ENCODE data around the gene PTPN2. TPM values are rescaled to one million over a fixed set of nuclear protein-coding genes. Genes with fewer than 3 reads are reported as not detected.

Gene PTPN2
- polyA plus RNA-seq, 2 of the 4 experiments (the other 2 are of a cell fraction): 23.0 to 32.4 TPM

Small RNA genes within 50 kb of the gene (small RNA-seq; reads per million reads assigned to genes)
- 0 reads per million in 6 experiments for gene RF00019

Other genes with a start within 250 kb of the PTPN2 start
- 23.2 and 29.4 TPM in 2 replicates for gene SPIRE1, start 226.1 kb downstream of the PTPN2 start, polyA plus RNA-seq (2011; rRNA removed)
- 8.3 to 9.1 TPM (median 8.9 TPM) in 3 replicates for gene SPIRE1, start 226.1 kb downstream of the PTPN2 start, polyA plus RNA-seq (2017; fragmentation: RNase III; extraction: RNeasy Plus Mini Kit Qiagen cat#74134 plus additional on column Dnase treatment)
- gene CEP76, start 181.5 kb downstream of the PTPN2 start, polyA plus RNA-seq (2011; rRNA removed): 12.4 and 13.1 TPM in 2 replicates
- 7.8 to 7.9 TPM (median 7.9 TPM) in 3 replicates for gene CEP76, start 181.5 kb downstream of the PTPN2 start, polyA plus RNA-seq (2017; fragmentation: RNase III; extraction: RNeasy Plus Mini Kit Qiagen cat#74134 plus additional on column Dnase treatment)
- gene PSMG2, start 181.2 kb downstream of the PTPN2 start, polyA plus RNA-seq (2011; rRNA removed): 69.2 and 76.8 TPM in 2 replicates
- 75.3 to 76.5 TPM (median 75.7 TPM) in 3 replicates for gene PSMG2, start 181.2 kb downstream of the PTPN2 start, polyA plus RNA-seq (2017; fragmentation: RNase III; extraction: RNeasy Plus Mini Kit Qiagen cat#74134 plus additional on column Dnase treatment)
- 63.1 and 70.6 TPM in 2 replicates for gene SEH1L, start 63.8 kb upstream of the PTPN2 start, polyA plus RNA-seq (2011; rRNA removed)
- 31.6 to 36.2 TPM (median 32.7 TPM) in 3 replicates for gene SEH1L, start 63.8 kb upstream of the PTPN2 start, polyA plus RNA-seq (2017; fragmentation: RNase III; extraction: RNeasy Plus Mini Kit Qiagen cat#74134 plus additional on column Dnase treatment)
- gene CEP192, start 107.1 kb upstream of the PTPN2 start, polyA plus RNA-seq (2011; rRNA removed): 19.2 and 21.1 TPM in 2 replicates
- 7.9 to 9.1 TPM (median 8.9 TPM) in 3 replicates for gene CEP192, start 107.1 kb upstream of the PTPN2 start, polyA plus RNA-seq (2017; fragmentation: RNase III; extraction: RNeasy Plus Mini Kit Qiagen cat#74134 plus additional on column Dnase treatment)